ENCODE data around the gene GPC2. TPM values are rescaled to one million over a fixed set of nuclear protein-coding genes. Genes with fewer than 3 reads are reported as not detected.

Gene GPC2
- total and polyA plus RNA-seq, 3 experiments from 2014 or later: 1.6 to 2.1 TPM; not detected in 1

- DNase-seq: peak; percentile 84 to 92 (median 89)
- H3K27ac ChIP-seq (ENCODE audit: low read depth, low read length): peak within 1 kb of the TSS; percentile 75
- peaks cover 42% of the 10 kb centered on the region for H3K4me1 ChIP-seq (ENCODE audit: insufficient read depth, low read length)
- peak within 1 kb of the TSS; percentile 84 to 93 (median 85) for H3K4me3 Mint-ChIP-seq
- no peaks in the 10 kb centered on the region for H3K27me3 ChIP-seq (ENCODE audit: insufficient read depth, low read length, poor library complexity, severe bottlenecking)
- H3K4me1 Mint-ChIP-seq: peaks cover 34 to 67% (median 47%) of the 10 kb centered on the region in 3 donors
- H3K4me3 ChIP-seq (ENCODE audit: low read length): peak within 1 kb of the TSS; percentile 42
- H3K36me3 Mint-ChIP-seq: peaks cover 0 to 42% (median 0%) of the 10 kb centered on the region in 3 donors
- peaks cover 13% of the 10 kb centered on the region for H3K36me3 ChIP-seq (ENCODE audit: insufficient read depth, low read length)
- no peaks in the 10 kb centered on the region for H3K9me3 Mint-ChIP-seq
- no peaks in the 10 kb centered on the region for H3K9me3 ChIP-seq (ENCODE audit: low read length)
- ChIA-PET POLR2A (interaction anchor here (0.6 to 2.8 kb wide), 7 partner anchors 9 to 114 kb away, joined by 3 to 23 read pairs (median 4); partner anchors contain the start of genes GPC2, LAMTOR4 and STAG3), CTCF (interaction anchor here (1.0 to 6.1 kb wide), 3 partner anchors 9 to 14 kb away, joined by 3 to 22 read pairs (median 3); partner anchors contain the start of genes GAL3ST4 and LAMTOR4)
- peak within 1 kb of the TSS; percentile 68 to 96 (median 90) for H3K27ac Mint-ChIP-seq
- H3K27me3 Mint-ChIP-seq: no peaks in the 10 kb centered on the region
These were observed 18.7 kb downstream of the GPC2 start, which contains the start of gene TRAPPC14 for GRCh38 chr7:100158229-100159098. TRAPPC14 (minus strand) TSS chr7:100158723; CDS start chr7:100158499, 224 bp downstream.

- H3K27ac Mint-ChIP-seq: peak overlapping the region; percentile 68 to 96 (median 90)
- no peaks in the 10 kb centered on the region for H3K9me3 Mint-ChIP-seq
- Histone ChIP-seq H3K36me3 (ENCODE audit: insufficient read depth, low read length) (peaks cover 13% of the 10 kb centered on the region), H3K9me3 (ENCODE audit: low read length) (no peaks in the 10 kb centered on the region), H3K4me1 (ENCODE audit: insufficient read depth, low read length) (peaks cover 35% of the 10 kb centered on the region), H3K4me3 (ENCODE audit: low read length) (peak overlapping the region; percentile 42), H3K27ac (ENCODE audit: low read depth, low read length) (peak overlapping the region; percentile 75), H3K27me3 (ENCODE audit: insufficient read depth, low read length, poor library complexity, severe bottlenecking) (no peaks in the 10 kb centered on the region)
- H3K27me3 Mint-ChIP-seq: no peaks in the 10 kb centered on the region
- H3K36me3 Mint-ChIP-seq: peaks cover 0 to 50% (median 2%) of the 10 kb centered on the region in 3 donors
- DNase-seq: no peak
- peaks cover 27 to 62% (median 47%) of the 10 kb centered on the region in 3 donors for H3K4me1 Mint-ChIP-seq
- CTCF ChIA-PET: interaction anchor here (1.0 to 6.1 kb wide), 5 partner anchors 9 to 33 kb away, joined by 3 to 22 read pairs (median 6); partner anchors contain the start of gene GAL3ST4
- H3K4me3 Mint-ChIP-seq: peak overlapping the region; percentile 77 to 91 (median 85)
- POLR2A ChIA-PET: interaction anchor here (0.5 to 2.8 kb wide), 6 partner anchors 9 to 114 kb away, joined by 3 to 23 read pairs (median 4); partner anchors contain the start of genes GPC2, LAMTOR4 and STAG3
These were observed 19.6 kb downstream of the GPC2 start for GRCh38 chr7:100157334-100158228.

- peak overlapping the region; percentile 61 to 96 (median 85) for H3K27ac Mint-ChIP-seq
- POLR2A ChIA-PET: interaction anchor here (0.5 to 2.8 kb wide), 4 partner anchors 8 to 73 kb away, joined by 4 to 23 read pairs (median 4); partner anchors contain the start of genes GPC2, LAMTOR4 and STAG3
- Histone ChIP-seq H3K4me3 (ENCODE audit: low read length) (peak overlapping the region; percentile 42), H3K4me1 (ENCODE audit: insufficient read depth, low read length) (peaks cover 40% of the 10 kb centered on the region), H3K27ac (ENCODE audit: low read depth, low read length) (peak overlapping the region; percentile 75), H3K9me3 (ENCODE audit: low read length) (no peaks in the 10 kb centered on the region), H3K36me3 (ENCODE audit: insufficient read depth, low read length) (peaks cover 13% of the 10 kb centered on the region), H3K27me3 (ENCODE audit: insufficient read depth, low read length, poor library complexity, severe bottlenecking) (no peaks in the 10 kb centered on the region)
- H3K27me3 Mint-ChIP-seq: no peaks in the 10 kb centered on the region
- no peak for DNase-seq
- no peaks in the 10 kb centered on the region for H3K9me3 Mint-ChIP-seq
- peaks cover 0 to 56% (median 6%) of the 10 kb centered on the region in 3 donors for H3K36me3 Mint-ChIP-seq
- peak overlapping the region; percentile 77 to 87 (median 85) for H3K4me3 Mint-ChIP-seq
- H3K4me1 Mint-ChIP-seq: peaks cover 32 to 66% (median 51%) of the 10 kb centered on the region in 3 donors
- CTCF ChIA-PET: interaction anchor here (1.0 to 6.1 kb wide), 5 partner anchors 10 to 33 kb away, joined by 3 to 22 read pairs (median 6); partner anchors contain the start of gene GAL3ST4
These were observed 20.2 kb downstream of the GPC2 start for GRCh38 chr7:100157069-100157333.

- H3K4me1 ChIP-seq (ENCODE audit: insufficient read depth, low read length): peaks cover 44% of the 10 kb centered on the region
- H3K27ac ChIP-seq (ENCODE audit: low read depth, low read length): peak overlapping the region; percentile 75
- POLR2A ChIA-PET: interaction anchor here (0.5 to 1.8 kb wide), 3 partner anchors 10 to 73 kb away, joined by 4 to 5 read pairs (median 4); partner anchors contain the start of genes GPC2 and STAG3
- no peaks in the 10 kb centered on the region for H3K27me3 Mint-ChIP-seq
- no peaks in the 10 kb centered on the region for H3K27me3 ChIP-seq (ENCODE audit: insufficient read depth, low read length, poor library complexity, severe bottlenecking)
- H3K9me3 ChIP-seq (ENCODE audit: low read length): no peaks in the 10 kb centered on the region
- peak overlapping the region; percentile 61 to 96 (median 85) for H3K27ac Mint-ChIP-seq
- no peaks in the 10 kb centered on the region for H3K9me3 Mint-ChIP-seq
- CTCF ChIA-PET: interaction anchor here (1.0 to 6.1 kb wide), 5 partner anchors 11 to 34 kb away, joined by 3 to 22 read pairs (median 6); partner anchors contain the start of gene GAL3ST4
- peaks cover 0 to 61% (median 7%) of the 10 kb centered on the region in 3 donors for H3K36me3 Mint-ChIP-seq
- peak in 2 of 5 donors; percentile 34 to 63 for DNase-seq
- H3K4me3 ChIP-seq (ENCODE audit: low read length): peak overlapping the region; percentile 42
- H3K4me1 Mint-ChIP-seq: peaks cover 33 to 67% (median 55%) of the 10 kb centered on the region in 3 donors
- H3K4me3 Mint-ChIP-seq: peak overlapping the region; percentile 77 to 87 (median 85)
- H3K36me3 ChIP-seq (ENCODE audit: insufficient read depth, low read length): peaks cover 13% of the 10 kb centered on the region
These were observed 20.7 kb downstream of the GPC2 start for GRCh38 chr7:100156331-100157068.

- no peak overlapping the region for H3K27ac ChIP-seq (ENCODE audit: low read depth, low read length)
- no peak overlapping the region for H3K4me3 ChIP-seq (ENCODE audit: low read length)
- peak overlapping the region in 6 of 8 donors; percentile 12 to 86 (median 70) for H3K27ac Mint-ChIP-seq
- no peak for DNase-seq
- ChIA-PET CTCF (interaction anchor here (0.8 to 6.1 kb wide), 5 partner anchors 11 to 34 kb away, joined by 3 to 22 read pairs (median 6); partner anchors contain the start of gene GAL3ST4), POLR2A (interaction anchor here (0.5 to 1.5 kb wide), 2 partner anchors 11 to 826 kb away, joined by 3 to 4 read pairs; no protein-coding TSS in a partner anchor)
- H3K4me3 Mint-ChIP-seq: peak overlapping the region in 6 of 7 donors; percentile 20 to 87 (median 68)
- H3K4me1 Mint-ChIP-seq: peaks cover 33 to 68% (median 55%) of the 10 kb centered on the region in 3 donors
- peaks cover 0 to 61% (median 7%) of the 10 kb centered on the region in 3 donors for H3K36me3 Mint-ChIP-seq
- H3K9me3 Mint-ChIP-seq: no peaks in the 10 kb centered on the region
- no peaks in the 10 kb centered on the region for H3K9me3 ChIP-seq (ENCODE audit: low read length)
- no peaks in the 10 kb centered on the region for H3K27me3 Mint-ChIP-seq
- no peaks in the 10 kb centered on the region for H3K27me3 ChIP-seq (ENCODE audit: insufficient read depth, low read length, poor library complexity, severe bottlenecking)
- H3K4me1 ChIP-seq (ENCODE audit: insufficient read depth, low read length): peaks cover 44% of the 10 kb centered on the region
- H3K36me3 ChIP-seq (ENCODE audit: insufficient read depth, low read length): peaks cover 13% of the 10 kb centered on the region
These were observed 21.4 kb downstream of the GPC2 start for GRCh38 chr7:100155553-100156317.

GRCh38 chr7:100154651-100155491, 22.3 kb downstream of the GPC2 start:
- CTCF ChIA-PET: interaction anchor here (0.8 to 6.1 kb wide), 2 partner anchors 12 to 22 kb away, joined by 3 to 22 read pairs; partner anchors contain the start of gene GAL3ST4
- POLR2A ChIA-PET: no interaction called here
- Histone ChIP-seq H3K27ac (ENCODE audit: low read depth, low read length) (no peak overlapping the region), H3K27me3 (ENCODE audit: insufficient read depth, low read length, poor library complexity, severe bottlenecking) (no peaks in the 10 kb centered on the region), H3K4me3 (ENCODE audit: low read length) (no peak overlapping the region), H3K4me1 (ENCODE audit: insufficient read depth, low read length) (peaks cover 53% of the 10 kb centered on the region), H3K9me3 (ENCODE audit: low read length) (no peaks in the 10 kb centered on the region), H3K36me3 (ENCODE audit: insufficient read depth, low read length) (peaks cover 13% of the 10 kb centered on the region)
- H3K4me1 Mint-ChIP-seq: peaks cover 40 to 76% (median 64%) of the 10 kb centered on the region in 3 donors
- H3K36me3 Mint-ChIP-seq: peaks cover 0 to 67% (median 13%) of the 10 kb centered on the region in 3 donors
- peak overlapping the region in 2 of 7 donors; percentile 56 to 84 for H3K4me3 Mint-ChIP-seq
- H3K27ac Mint-ChIP-seq: peak overlapping the region in 2 of 8 donors; percentile 68 to 71
- DNase-seq: no peak
- H3K27me3 Mint-ChIP-seq: no peaks in the 10 kb centered on the region
- no peaks in the 10 kb centered on the region for H3K9me3 Mint-ChIP-seq
